PFSK-1 (cell line): ENCODE results near the gene ZNRF4.

ENCODE experiments used
- FOXP2 ChIP-seq: optimal IDR thresholded peaks from 2 replicates; pipeline ENCODE3; 2011; ENCODE audit warnings: borderline replicate concordance, control low read depth, inconsistent platforms; ENCODE audit not compliant: insufficient read depth; ENCODE audit errors: extremely low read length, extremely low read depth
- POLR2AphosphoS5 ChIP-seq: IDR thresholded peaks from 2 replicates; pipeline ENCODE4 v1.6.1; 2012; ENCODE audit warnings: low read depth, mild to moderate bottlenecking, control low read depth, low read length, moderate library complexity
- REST ChIP-seq, 2 experiments: IDR thresholded peaks; 2 replicates each; pipeline versions ENCODE4 v1.6.1 to v1.8.0; 2011 to 2012; ENCODE audit warnings: low read depth in 2 of 2, low read length in 2 of 2, control low read depth in 1 of 2, inconsistent platforms in 1 of 2, mild to moderate bottlenecking in 1 of 2, moderate library complexity in 1 of 2; ENCODE audit not compliant: insufficient read depth in 1 of 2
- SIN3A ChIP-seq: IDR thresholded peaks from 2 replicates; pipeline ENCODE4 v1.6.1; 2012; ENCODE audit warnings: mild to moderate bottlenecking, low read length, moderate library complexity, borderline replicate concordance; ENCODE audit not compliant: insufficient read depth
- TAF1 ChIP-seq: IDR thresholded peaks from 2 replicates; pipeline ENCODE4 v1.6.1; 2012; ENCODE audit warnings: low read length, control low read depth, borderline replicate concordance; ENCODE audit not compliant: insufficient read depth

- TF ChIP-seq POLR2AphosphoS5 (no peak), TAF1 (no peak), REST (IDR thresholded peaks at IDR 0.05; ENCODE audit: insufficient read depth in 1 of 2, low read depth in 2 of 2, low read length in 2 of 2) (no peak), SIN3A (no peak), FOXP2 (no peak)
Measured at GRCh38 chr19:5448374-5448773, 6.8 kb upstream of the ZNRF4 start.
